Fibroblast of skin of scalp (primary cell): Measurements from ENCODE around the gene DIPK1A. TPM values are rescaled to one million over a fixed set of nuclear protein-coding genes. Genes with fewer than 3 reads are reported as not detected.

Experiments
- DNase-seq: peaks from one replicate; pipeline ENCODE4 v3.0.0-alpha.2; 2013
- polyA plus RNA-seq, 2 experiments: library from polyadenylated mRNA; unstranded; fragments of 120-200 nt; gene quantifications; one replicate each; pipeline ENCODE4 v1.2.1, GENCODE V29; 2013; ENCODE audit not compliant: insufficient read length in 2 of 2

DIPK1A gene
- polyA plus RNA-seq (2013, experiment 1 of 2; ENCODE audit: insufficient read length), result 42.2 TPM
- polyA plus RNA-seq (2013, experiment 2 of 2; ENCODE audit: insufficient read length), result 45.7 TPM

GRCh38 chr1:92961131-92961895 lies at the start of gene DIPK1A:
TSS of gene DIPK1A (minus strand) at chr1:92961462. CDS start at chr1:92961429, 33 bp downstream.
- peak; percentile 87 for DNase-seq

- no peak for DNase-seq
Observed at GRCh38 chr1:93007941-93008577, 46.8 kb upstream of the DIPK1A start.

- DNase-seq, result no peak
Observed at GRCh38 chr1:93005252-93005598, 44.0 kb upstream of the DIPK1A start.

GRCh38 chr1:93004566-93005251 lies 43.4 kb upstream of the DIPK1A start:
- DNase-seq, result no peak

- no peak for DNase-seq
Observed at GRCh38 chr1:93003981-93004380, 42.7 kb upstream of the DIPK1A start.

- DNase-seq, result no peak
Observed at GRCh38 chr1:93002781-93003180, 41.5 kb upstream of the DIPK1A start.

GRCh38 chr1:93001893-93002292 lies 40.6 kb upstream of the DIPK1A start:
- no peak for DNase-seq

GRCh38 chr1:93000751-93001175 lies 39.5 kb upstream of the DIPK1A start:
- peak; percentile 51 for DNase-seq

GRCh38 chr1:93000291-93000690 lies 39.0 kb upstream of the DIPK1A start:
- DNase-seq, result no peak

GRCh38 chr1:92998821-92999220 lies 37.6 kb upstream of the DIPK1A start:
- no peak for DNase-seq

- DNase-seq, result no peak
Observed at GRCh38 chr1:92995441-92996430, 34.5 kb upstream of the DIPK1A start.

- DNase-seq, result peak; percentile 85
Observed at GRCh38 chr1:92994105-92994712, 32.9 kb upstream of the DIPK1A start.

GRCh38 chr1:92993581-92993980 lies 32.3 kb upstream of the DIPK1A start:
- DNase-seq, result no peak

- DNase-seq, result no peak
Observed at GRCh38 chr1:92992877-92993276, 31.6 kb upstream of the DIPK1A start.

GRCh38 chr1:92992054-92992453 lies 30.8 kb upstream of the DIPK1A start:
- peak; percentile 15 for DNase-seq

GRCh38 chr1:92990828-92991227 lies 29.6 kb upstream of the DIPK1A start:
- no peak for DNase-seq

- DNase-seq, result peak; percentile 25
Observed at GRCh38 chr1:92989936-92990583, 28.8 kb upstream of the DIPK1A start.

- no peak for DNase-seq
Observed at GRCh38 chr1:92989253-92989652, 28.0 kb upstream of the DIPK1A start.

- no peak for DNase-seq
Observed at GRCh38 chr1:92987462-92987861, 26.2 kb upstream of the DIPK1A start.

GRCh38 chr1:92985101-92985500 lies 23.8 kb upstream of the DIPK1A start:
- DNase-seq, result no peak
